OCI-LY7 (cell line): ENCODE results near the gene SYNJ1.

ENCODE experiments used
- CTCF ChIP-seq: fragments of 200-600 bp; sonication (generic); conservative IDR thresholded peaks from 2 replicates; pipeline ENCODE4 v1.5.1; 2014; ENCODE audit warnings: mild to moderate bottlenecking, antibody characterized with exemption, low read length, moderate library complexity, mixed read lengths
- EZH2phosphoT487 ChIP-seq: fragments of 200-600 bp; sonication (generic); IDR thresholded peaks from 2 replicates; pipeline ENCODE4 v1.6.1; 2018; ENCODE audit warnings: low read depth, borderline replicate concordance, mild to moderate bottlenecking, mixed run types, antibody characterized with exemption, low read length, moderate library complexity, mixed read lengths

- TF ChIP-seq CTCF (no peak), EZH2phosphoT487 (no peak)
Observed at GRCh38 chr21:32757804-32758203, 30.0 kb upstream of the SYNJ1 start.
